Measurements from ENCODE around the gene SLC66A3.
"Not testable (repeated sequence)": the region's sequence is repeated elsewhere in the genome, so short reads cannot be mapped to it uniquely, and the experiment has no call there.

The SLC66A3 gene

GRCh38 chr2:11157296-11157695 lies 2.0 kb downstream of the SLC66A3 start:
- H3K36me3 ChIP-seq (ENCODE audit: insufficient read depth, low read length), result peaks cover 9% of the 10 kb centered on the region
- peaks cover 14% of the 10 kb centered on the region for H3K4me1 ChIP-seq (ENCODE audit: insufficient read depth, low read length)
- H3K9me3 ChIP-seq (ENCODE audit: low read length), result no peaks in the 10 kb centered on the region
- no peak overlapping the region for H3K4me3 ChIP-seq (ENCODE audit: low read depth in 1 of 2, low read length in 2 of 2)
- no peak overlapping the region for H3K9ac ChIP-seq (ENCODE audit: low read length)
- no peaks in the 10 kb centered on the region for H3K27me3 ChIP-seq (ENCODE audit: control insufficient read depth in 1 of 2, insufficient read depth in 2 of 2, low read length in 2 of 2)
- H3K27ac ChIP-seq (ENCODE audit: low read depth, low read length), result no peak overlapping the region

- no peaks in the 10 kb centered on the region for H3K9me3 ChIP-seq (ENCODE audit: low read length)
- no peak overlapping the region for H3K9ac ChIP-seq (ENCODE audit: low read length)
- peaks cover 14% of the 10 kb centered on the region for H3K4me1 ChIP-seq (ENCODE audit: insufficient read depth, low read length)
- H3K27me3 ChIP-seq (ENCODE audit: control insufficient read depth in 1 of 2, insufficient read depth in 2 of 2, low read length in 2 of 2), result no peaks in the 10 kb centered on the region
- H3K36me3 ChIP-seq (ENCODE audit: insufficient read depth, low read length), result peaks cover 9% of the 10 kb centered on the region
- no peak overlapping the region for H3K27ac ChIP-seq (ENCODE audit: low read depth, low read length)
- H3K4me3 ChIP-seq (ENCODE audit: low read depth in 1 of 2, low read length in 2 of 2), result no peak overlapping the region
Observed at GRCh38 chr2:11157731-11158130, 2.5 kb downstream of the SLC66A3 start.

GRCh38 chr2:11158916-11159573 lies 3.8 kb downstream of the SLC66A3 start:
- Histone ChIP-seq H3K4me3 (ENCODE audit: low read depth in 1 of 2, low read length in 2 of 2) (no peak overlapping the region), H3K9ac (ENCODE audit: low read length) (no peak overlapping the region), H3K27me3 (ENCODE audit: control insufficient read depth in 1 of 2, insufficient read depth in 2 of 2, low read length in 2 of 2) (no peaks in the 10 kb centered on the region), H3K4me1 (ENCODE audit: insufficient read depth, low read length) (peaks cover 14% of the 10 kb centered on the region), H3K36me3 (ENCODE audit: insufficient read depth, low read length) (peaks cover 15% of the 10 kb centered on the region), H3K9me3 (ENCODE audit: low read length) (no peaks in the 10 kb centered on the region), H3K27ac (ENCODE audit: low read depth, low read length) (no peak overlapping the region)

- Histone ChIP-seq H3K27me3 (ENCODE audit: control insufficient read depth in 1 of 2, insufficient read depth in 2 of 2, low read length in 2 of 2) (no peaks in the 10 kb centered on the region), H3K4me3 (ENCODE audit: low read depth in 1 of 2, low read length in 2 of 2) (no peak overlapping the region), H3K27ac (ENCODE audit: low read depth, low read length) (no peak overlapping the region), H3K9ac (ENCODE audit: low read length) (no peak overlapping the region), H3K9me3 (ENCODE audit: low read length) (no peaks in the 10 kb centered on the region), H3K36me3 (ENCODE audit: insufficient read depth, low read length) (peaks cover 15% of the 10 kb centered on the region), H3K4me1 (ENCODE audit: insufficient read depth, low read length) (peaks cover 9% of the 10 kb centered on the region)
Observed at GRCh38 chr2:11159574-11160170, 4.4 kb downstream of the SLC66A3 start.

GRCh38 chr2:11160256-11160655 lies 5.0 kb downstream of the SLC66A3 start:
- Histone ChIP-seq H3K9me3 (ENCODE audit: low read length) (no peaks in the 10 kb centered on the region), H3K27me3 (ENCODE audit: control insufficient read depth in 1 of 2, insufficient read depth in 2 of 2, low read length in 2 of 2) (no peaks in the 10 kb centered on the region), H3K27ac (ENCODE audit: low read depth, low read length) (no peak overlapping the region), H3K4me1 (ENCODE audit: insufficient read depth, low read length) (peaks cover 9% of the 10 kb centered on the region), H3K9ac (ENCODE audit: low read length) (no peak overlapping the region), H3K4me3 (ENCODE audit: low read depth in 1 of 2, low read length in 2 of 2) (no peak overlapping the region), H3K36me3 (ENCODE audit: insufficient read depth, low read length) (peaks cover 15% of the 10 kb centered on the region)

GRCh38 chr2:11160731-11161455 lies 5.6 kb downstream of the SLC66A3 start:
- no peak overlapping the region for H3K9ac ChIP-seq (ENCODE audit: low read length)
- no peak overlapping the region for H3K4me3 ChIP-seq (ENCODE audit: low read depth in 1 of 2, low read length in 2 of 2)
- H3K9me3 ChIP-seq (ENCODE audit: low read length), result no peaks in the 10 kb centered on the region
- H3K27me3 ChIP-seq (ENCODE audit: control insufficient read depth in 1 of 2, insufficient read depth in 2 of 2, low read length in 2 of 2), result no peaks in the 10 kb centered on the region
- H3K27ac ChIP-seq (ENCODE audit: low read depth, low read length), result no peak overlapping the region
- H3K4me1 ChIP-seq (ENCODE audit: insufficient read depth, low read length), result peaks cover 7% of the 10 kb centered on the region
- peaks cover 15% of the 10 kb centered on the region for H3K36me3 ChIP-seq (ENCODE audit: insufficient read depth, low read length)

- H3K27me3 ChIP-seq (ENCODE audit: control insufficient read depth in 1 of 2, insufficient read depth in 2 of 2, low read length in 2 of 2), result no peaks in the 10 kb centered on the region
- H3K9me3 ChIP-seq (ENCODE audit: low read length), result no peaks in the 10 kb centered on the region
- no peak overlapping the region for H3K27ac ChIP-seq (ENCODE audit: low read depth, low read length)
- no peak overlapping the region for H3K9ac ChIP-seq (ENCODE audit: low read length)
- H3K36me3 ChIP-seq (ENCODE audit: insufficient read depth, low read length), result peaks cover 15% of the 10 kb centered on the region
- no peaks in the 10 kb centered on the region for H3K4me1 ChIP-seq (ENCODE audit: insufficient read depth, low read length)
- H3K4me3 ChIP-seq (ENCODE audit: low read depth in 1 of 2, low read length in 2 of 2), result no peak overlapping the region
Observed at GRCh38 chr2:11161747-11162146, 6.5 kb downstream of the SLC66A3 start.

DNA sequence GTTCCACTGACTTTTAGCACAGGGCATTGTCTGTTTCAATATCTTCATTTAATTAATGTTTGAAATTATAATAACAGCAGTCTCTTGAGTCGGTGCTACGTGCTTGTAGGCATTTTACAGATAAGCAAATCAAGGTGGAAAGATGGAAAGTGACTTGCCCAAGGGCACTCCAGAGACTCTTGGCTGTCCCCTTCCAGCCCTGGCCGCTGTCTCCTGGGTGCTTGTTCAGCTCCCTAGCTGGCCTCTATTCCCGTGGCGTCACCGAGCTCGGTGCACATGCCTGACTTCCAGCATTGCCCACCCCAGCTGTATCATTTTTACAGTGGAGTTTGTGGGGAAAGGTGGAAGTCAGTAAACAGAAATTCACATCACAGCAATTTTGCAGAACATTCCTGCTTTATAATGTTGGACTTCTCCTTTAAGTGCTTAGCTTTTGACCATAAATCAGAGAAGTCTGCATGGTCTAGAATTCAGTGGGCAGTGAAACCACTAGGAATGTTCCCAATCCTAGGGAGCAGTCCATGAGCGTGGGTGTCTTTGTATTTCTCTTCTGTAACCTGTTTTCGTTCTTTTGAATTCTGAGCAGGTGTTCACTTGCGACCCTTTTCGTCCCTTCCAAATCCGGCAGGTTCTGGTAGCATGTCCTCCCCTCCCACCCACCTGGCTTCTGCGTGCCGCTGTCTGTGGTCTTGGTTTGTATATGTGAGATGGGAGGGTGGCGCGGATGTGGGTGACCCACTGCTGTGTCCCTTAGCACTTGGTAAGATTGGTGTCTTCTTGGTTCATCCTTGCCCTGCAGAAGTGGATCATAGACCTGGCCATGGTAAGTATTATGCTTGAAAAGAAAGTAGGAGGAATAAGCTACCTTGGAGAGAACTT lies 8.4 kb downstream of the SLC66A3 start:
- no peaks in the 10 kb centered on the region for H3K27me3 ChIP-seq (ENCODE audit: control insufficient read depth in 1 of 2, insufficient read depth in 2 of 2, low read length in 2 of 2)
- H3K4me3 ChIP-seq (ENCODE audit: low read depth in 1 of 2, low read length in 2 of 2), result no peak overlapping the region
- H3K9me3 ChIP-seq (ENCODE audit: low read length), result no peaks in the 10 kb centered on the region
- no peak overlapping the region for H3K9ac ChIP-seq (ENCODE audit: low read length)
- no peak overlapping the region for H3K27ac ChIP-seq (ENCODE audit: low read depth, low read length)
- no peaks in the 10 kb centered on the region for H3K4me1 ChIP-seq (ENCODE audit: insufficient read depth, low read length)
- H3K36me3 ChIP-seq (ENCODE audit: insufficient read depth, low read length), result peaks cover 15% of the 10 kb centered on the region

- H3K27ac ChIP-seq (ENCODE audit: low read depth, low read length); H3K4me3 ChIP-seq (ENCODE audit: low read depth in 1 of 2, low read length in 2 of 2); H3K4me1 ChIP-seq (ENCODE audit: insufficient read depth, low read length); H3K9me3 ChIP-seq (ENCODE audit: low read length); H3K9ac ChIP-seq (ENCODE audit: low read length); H3K27me3 ChIP-seq (ENCODE audit: control insufficient read depth in 1 of 2, insufficient read depth in 2 of 2, low read length in 2 of 2): not testable (repeated sequence)
- peaks cover 15% of the 10 kb centered on the region for H3K36me3 ChIP-seq (ENCODE audit: insufficient read depth, low read length)
Observed at GRCh38 chr2:11165046-11165445, 9.8 kb downstream of the SLC66A3 start.

GRCh38 chr2:11166476-11166875 lies 11.2 kb downstream of the SLC66A3 start:
- H3K4me1 ChIP-seq (ENCODE audit: insufficient read depth, low read length), result no peaks in the 10 kb centered on the region
- peaks cover 12% of the 10 kb centered on the region for H3K36me3 ChIP-seq (ENCODE audit: insufficient read depth, low read length)
- H3K27ac ChIP-seq (ENCODE audit: low read depth, low read length), result no peak overlapping the region
- H3K9me3 ChIP-seq (ENCODE audit: low read length), result no peaks in the 10 kb centered on the region
- no peaks in the 10 kb centered on the region for H3K27me3 ChIP-seq (ENCODE audit: control insufficient read depth in 1 of 2, insufficient read depth in 2 of 2, low read length in 2 of 2)
- H3K9ac ChIP-seq (ENCODE audit: low read length), result no peak overlapping the region
- no peak overlapping the region for H3K4me3 ChIP-seq (ENCODE audit: low read depth in 1 of 2, low read length in 2 of 2)

GRCh38 chr2:11168488-11168887 lies 13.2 kb downstream of the SLC66A3 start:
- no peak overlapping the region for H3K9ac ChIP-seq (ENCODE audit: low read length)
- no peak overlapping the region for H3K27ac ChIP-seq (ENCODE audit: low read depth, low read length)

More at GRCh38 chr2:11168488-11168887, 13.2 kb downstream of the SLC66A3 start:
- Histone ChIP-seq H3K4me3 (ENCODE audit: low read depth in 1 of 2, low read length in 2 of 2) (no peak overlapping the region), H3K36me3 (ENCODE audit: insufficient read depth, low read length) (peaks cover 5% of the 10 kb centered on the region), H3K27me3 (ENCODE audit: control insufficient read depth in 1 of 2, insufficient read depth in 2 of 2, low read length in 2 of 2) (no peaks in the 10 kb centered on the region), H3K9me3 (ENCODE audit: low read length) (no peaks in the 10 kb centered on the region), H3K4me1 (ENCODE audit: insufficient read depth, low read length) (no peaks in the 10 kb centered on the region)

Measured in muscle layer of colon (tissue), 2 donors.